NCI-H2029 treated with DMSO at 0.1 percent for 48 hours (cell line): ENCODE results near the gene ZFHX3.

Experiments used
- DNase-seq: peaks from one replicate; lab custom pipeline; 2025; lab: John Stamatoyannopoulos, UW

Gene ZFHX3

DNA sequence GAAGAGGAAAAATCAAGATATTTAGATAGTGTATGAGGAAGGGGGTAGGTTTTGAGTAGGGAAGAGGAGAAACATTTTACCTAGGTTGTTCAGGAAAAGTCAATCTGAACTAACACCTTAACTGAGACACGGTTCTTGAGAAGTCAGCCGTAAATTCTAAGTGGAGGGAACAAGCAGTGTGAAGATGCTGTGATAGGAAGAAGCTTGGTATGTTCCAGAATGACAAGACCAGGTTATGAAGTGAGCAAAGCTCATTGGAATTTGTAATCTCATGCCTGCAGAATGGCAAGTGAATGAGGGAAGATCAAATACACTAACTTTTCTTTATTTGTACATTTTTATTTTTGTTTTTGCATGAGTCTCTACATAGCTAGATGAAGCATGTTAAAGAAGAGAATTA, 307.6 kb downstream of the ZFHX3 start:
- no peak for DNase-seq

DNA sequence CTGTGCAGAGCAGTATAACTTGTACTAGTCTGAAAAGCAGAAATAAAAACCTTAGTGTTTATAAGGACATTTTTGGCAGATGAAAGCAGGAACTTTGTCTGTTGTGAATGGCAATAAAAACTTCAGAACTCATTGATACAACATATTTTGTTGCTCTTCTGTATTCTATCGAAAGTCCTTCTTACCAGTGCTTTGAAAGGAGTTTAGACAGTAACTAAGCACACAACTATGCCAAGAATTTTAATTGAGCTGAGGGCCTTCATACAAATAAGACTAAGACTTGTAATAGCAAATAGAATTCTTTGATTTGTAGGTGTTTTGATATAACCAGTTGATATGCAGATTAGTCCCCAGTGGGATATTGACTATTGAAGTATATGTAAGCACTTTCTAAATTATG, 308.4 kb downstream of the ZFHX3 start:
- no peak for DNase-seq

- DNase-seq, result no peak
Measured at GRCh38 chr16:72736074-72736473, 311.9 kb downstream of the ZFHX3 start.
